Uterus (tissue), 4 donors: Measurements from ENCODE around the gene DNAH11. TPM values are rescaled to one million over a fixed set of nuclear protein-coding genes. Genes with fewer than 3 reads are reported as not detected.

Experiments
- DNase-seq, 2 donors: peaks; one replicate each; pipeline ENCODE4 v3.0.0-alpha.2; 2019 to 2020
- H3K27ac ChIP-seq, 2 donors: fragments of 200-600 bp; sonication (generic); 1 replicate in 1 of 2; 2 replicates in 1 of 2; pipeline ENCODE4 v1.5.1; 2016 to 2018
- H3K27me3 ChIP-seq, 2 donors: fragments of 200-600 bp; sonication (generic); one replicate each; pipeline ENCODE4 v1.5.1; 2018 to 2019; ENCODE audit warnings: control low read depth in 1 of 2
- H3K36me3 ChIP-seq, 2 donors: fragments of 200-600 bp; sonication (generic); one replicate each; pipeline ENCODE4 v1.5.1; 2019; ENCODE audit warnings: control low read depth in 1 of 2
- H3K4me1 ChIP-seq, 2 donors: fragments of 200-600 bp; sonication (generic); one replicate each; pipeline ENCODE4 v1.5.1; 2018 to 2019; ENCODE audit warnings: control low read depth in 1 of 2
- H3K4me3 ChIP-seq, 2 donors: fragments of 200-600 bp; sonication (generic); 1 replicate in 1 of 2; 2 replicates in 1 of 2; pipeline ENCODE4 v1.5.1; 2018 to 2019; ENCODE audit warnings: mild to moderate bottlenecking in 1 of 2
- H3K9me3 ChIP-seq, 2 donors: fragments of 200-600 bp; sonication (generic); one replicate each; pipeline ENCODE4 v1.5.1; 2019; ENCODE audit warnings: control low read depth in 1 of 2
- POLR2A ChIP-seq, 2 donors: fragments of 450-650 bp; IDR thresholded peaks; one replicate each; pipeline ENCODE4 v1.6.1; 2016; ENCODE audit warnings: antibody characterized with exemption in 2 of 2, mild to moderate bottlenecking in 1 of 2, moderate library complexity in 1 of 2
- intact Hi-C: fragments of 100-400 bp; cut with DNase I; formaldehyde crosslinking; loops from one replicate; pipeline ENCODE4 v1.15.1; 2023; ENCODE audit warnings: low total_unique reads
- total RNA-seq, 4 donors: library from RNA; depleted of rRNA in 3 of 4; stranded (reverse); fragments of >200 nt in 3 of 4; gene quantifications; one replicate each; pipeline versions ENCODE4 v1.1.0 to v1.2.4, GENCODE V29; 2014 to 2023
- TF ChIP-seq, protein P1 (sequence below), 4 experiments: fragments of 200-600 bp in 2 of 4; fragments of 450-650 bp in 2 of 4; sonication (generic) in 2 of 4; IDR thresholded peaks; one replicate each; pipeline ENCODE4 v1.5.1; 2016 to 2019; ENCODE audit warnings: antibody characterized with exemption in 4 of 4, mild to moderate bottlenecking in 2 of 4, moderate library complexity in 1 of 4
- donor health status: DM: yes; HTN: yes; CAD: no.

Gene DNAH11
- total RNA-seq, 4 donors from 2014 or later: 0.26 to 6.8 (median 1.5) TPM

DNA sequence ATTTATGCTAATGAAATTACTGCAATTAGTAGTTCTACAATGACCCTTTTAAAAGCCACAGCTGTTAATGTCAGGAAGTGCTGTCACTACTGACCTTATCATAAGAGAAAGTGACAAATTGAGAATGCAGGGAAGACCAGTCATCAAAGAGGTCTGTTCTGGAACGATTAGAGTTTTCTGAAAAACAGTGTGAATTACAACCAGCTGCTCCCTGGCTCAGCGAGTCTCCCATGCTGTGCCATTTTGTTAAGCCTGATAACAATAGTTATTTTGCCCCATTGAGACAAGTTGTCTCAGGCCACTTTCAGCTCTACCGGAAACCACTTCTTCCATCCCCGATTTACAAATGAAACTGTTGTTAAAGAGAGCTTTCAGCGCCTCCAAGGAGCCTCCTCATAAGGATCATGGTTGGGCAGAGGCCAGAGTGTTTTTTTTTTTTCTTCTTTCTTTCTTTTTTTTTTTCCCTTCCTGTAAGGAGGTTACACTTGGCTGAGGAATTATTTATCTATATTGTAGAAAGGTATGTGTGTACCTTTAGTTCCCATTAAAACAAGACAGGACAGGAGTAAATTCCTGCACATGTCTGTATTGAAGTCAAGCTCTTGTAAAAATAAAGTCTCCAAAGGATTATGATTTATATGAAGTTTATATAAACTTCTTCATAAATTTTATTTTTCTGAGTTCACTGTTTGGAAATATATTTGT, 229.2 kb downstream of the DNAH11 start:
- Histone ChIP-seq H3K27ac (no peak overlapping the region), H3K4me1 (no peaks in the 10 kb centered on the region), H3K4me3 (no peak overlapping the region), H3K27me3 (no peaks in the 10 kb centered on the region), H3K36me3 (no peaks in the 10 kb centered on the region), H3K9me3 (no peaks in the 10 kb centered on the region)
- no peak for DNase-seq
- TF ChIP-seq, protein P1, sequence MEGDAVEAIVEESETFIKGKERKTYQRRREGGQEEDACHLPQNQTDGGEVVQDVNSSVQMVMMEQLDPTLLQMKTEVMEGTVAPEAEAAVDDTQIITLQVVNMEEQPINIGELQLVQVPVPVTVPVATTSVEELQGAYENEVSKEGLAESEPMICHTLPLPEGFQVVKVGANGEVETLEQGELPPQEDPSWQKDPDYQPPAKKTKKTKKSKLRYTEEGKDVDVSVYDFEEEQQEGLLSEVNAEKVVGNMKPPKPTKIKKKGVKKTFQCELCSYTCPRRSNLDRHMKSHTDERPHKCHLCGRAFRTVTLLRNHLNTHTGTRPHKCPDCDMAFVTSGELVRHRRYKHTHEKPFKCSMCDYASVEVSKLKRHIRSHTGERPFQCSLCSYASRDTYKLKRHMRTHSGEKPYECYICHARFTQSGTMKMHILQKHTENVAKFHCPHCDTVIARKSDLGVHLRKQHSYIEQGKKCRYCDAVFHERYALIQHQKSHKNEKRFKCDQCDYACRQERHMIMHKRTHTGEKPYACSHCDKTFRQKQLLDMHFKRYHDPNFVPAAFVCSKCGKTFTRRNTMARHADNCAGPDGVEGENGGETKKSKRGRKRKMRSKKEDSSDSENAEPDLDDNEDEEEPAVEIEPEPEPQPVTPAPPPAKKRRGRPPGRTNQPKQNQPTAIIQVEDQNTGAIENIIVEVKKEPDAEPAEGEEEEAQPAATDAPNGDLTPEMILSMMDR (IDR thresholded peaks at IDR 0.05): no peak
- TF ChIP-seq POLR2A (IDR thresholded peaks at IDR 0.05): no peak
- intact Hi-C loops: no loop called here

DNA sequence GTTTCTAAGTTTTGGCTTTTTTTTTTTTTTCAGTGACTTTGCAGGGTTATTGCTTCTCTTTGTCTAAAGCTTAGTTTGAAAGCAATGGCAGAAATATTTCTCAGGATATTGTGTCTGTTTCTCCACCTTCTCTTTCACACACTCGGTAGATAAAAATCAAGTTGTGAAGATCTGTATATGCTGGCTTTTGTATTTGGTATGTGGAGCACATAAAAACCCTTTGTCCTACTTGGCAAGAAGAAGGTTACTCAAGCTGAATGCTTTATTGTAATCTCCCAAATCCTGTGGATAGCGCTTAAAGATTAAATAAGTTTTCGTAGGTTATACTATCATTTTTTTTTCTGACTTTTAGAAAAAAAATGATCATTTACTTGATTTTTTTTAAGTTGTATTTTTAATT, 230.5 kb downstream of the DNAH11 start:
- Histone ChIP-seq H3K36me3 (no peaks in the 10 kb centered on the region), H3K4me3 (no peak overlapping the region), H3K27ac (no peak overlapping the region), H3K27me3 (no peaks in the 10 kb centered on the region), H3K9me3 (no peaks in the 10 kb centered on the region), H3K4me1 (no peaks in the 10 kb centered on the region)
- intact Hi-C loops: no loop called here
- DNase-seq: no peak
- TF ChIP-seq, protein P1 (IDR thresholded peaks at IDR 0.05): no peak
- TF ChIP-seq POLR2A (IDR thresholded peaks at IDR 0.05): no peak

DNA sequence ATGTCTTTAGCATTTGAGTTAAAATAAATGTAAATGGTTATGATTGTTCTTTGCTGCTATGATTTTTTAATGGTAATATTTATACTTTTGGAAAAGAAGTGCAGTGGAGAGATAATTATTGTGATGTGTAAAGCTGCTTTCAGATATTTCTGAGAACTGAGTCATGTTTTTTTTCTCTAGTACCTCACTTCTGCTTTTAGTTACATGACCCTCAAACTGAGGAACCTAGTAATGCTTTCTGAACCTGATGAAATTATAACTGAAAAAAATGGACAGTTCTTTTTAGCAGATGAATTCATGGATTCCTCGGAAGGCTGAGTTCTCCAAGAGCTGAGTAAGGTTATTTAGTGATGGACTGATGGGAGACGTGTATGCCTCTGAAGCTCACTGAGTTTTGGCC, 235.1 kb downstream of the DNAH11 start:
- DNase-seq: no peak
- no peaks in the 10 kb centered on the region for H3K9me3 ChIP-seq
- H3K36me3 ChIP-seq: no peaks in the 10 kb centered on the region
- TF ChIP-seq, protein P1 (IDR thresholded peaks at IDR 0.05): no peak
- TF ChIP-seq POLR2A (IDR thresholded peaks at IDR 0.05): no peak
- intact Hi-C loops: no loop called here
- no peaks in the 10 kb centered on the region for H3K27me3 ChIP-seq
- H3K4me1 ChIP-seq: no peaks in the 10 kb centered on the region
- H3K4me3 ChIP-seq: no peak overlapping the region
- no peak overlapping the region for H3K27ac ChIP-seq

DNA sequence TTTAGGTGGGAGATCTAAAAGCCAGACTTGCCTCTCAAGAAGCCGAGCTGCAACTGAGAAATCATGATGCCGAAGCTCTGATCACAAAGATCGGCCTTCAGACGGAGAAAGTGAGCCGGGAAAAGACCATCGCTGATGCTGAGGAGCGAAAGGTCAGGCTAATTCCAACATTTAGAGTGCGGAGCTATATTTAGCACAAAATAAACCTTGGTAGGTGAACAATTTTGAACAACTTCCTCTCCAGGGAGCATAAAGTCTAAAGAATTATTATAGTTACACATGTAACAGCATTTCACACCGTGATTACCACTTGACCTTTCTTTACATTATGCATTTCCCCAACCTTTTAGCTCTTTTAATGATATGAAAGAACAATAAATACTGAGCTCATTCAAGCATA, 236.1 kb downstream of the DNAH11 start:
- no peaks in the 10 kb centered on the region for H3K9me3 ChIP-seq
- no peak overlapping the region for H3K27ac ChIP-seq
- no peaks in the 10 kb centered on the region for H3K36me3 ChIP-seq
- H3K4me3 ChIP-seq: no peak overlapping the region
- no peaks in the 10 kb centered on the region for H3K27me3 ChIP-seq
- intact Hi-C loops: no loop called here
- no peak for DNase-seq
- TF ChIP-seq POLR2A (IDR thresholded peaks at IDR 0.05): no peak
- TF ChIP-seq, protein P1 (IDR thresholded peaks at IDR 0.05): no peak
- H3K4me1 ChIP-seq: no peaks in the 10 kb centered on the region

DNA sequence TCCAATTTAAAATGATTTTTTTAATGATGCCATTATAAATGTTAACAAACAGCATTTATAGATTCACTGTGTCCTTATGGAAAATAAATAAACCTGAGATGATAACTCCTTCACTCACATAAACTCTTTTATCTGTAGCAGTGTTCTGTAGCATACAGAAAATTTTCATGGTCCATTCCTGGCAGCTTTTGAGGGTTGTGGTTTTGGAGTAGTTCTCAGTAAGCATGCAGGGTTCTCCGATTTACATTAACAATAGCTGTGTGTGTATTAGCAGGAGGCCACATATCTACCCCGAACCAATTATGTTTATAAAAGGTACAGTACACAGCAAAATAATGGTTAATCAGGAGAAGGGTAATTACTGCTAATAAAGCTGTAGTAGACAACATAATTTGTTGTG, 240.2 kb downstream of the DNAH11 start:
- Histone ChIP-seq H3K27me3 (no peaks in the 10 kb centered on the region), H3K27ac (no peak overlapping the region), H3K9me3 (no peaks in the 10 kb centered on the region), H3K36me3 (no peaks in the 10 kb centered on the region), H3K4me3 (no peak overlapping the region), H3K4me1 (no peaks in the 10 kb centered on the region)
- intact Hi-C loops: no loop called here
- TF ChIP-seq, protein P1 (IDR thresholded peaks at IDR 0.05): no peak
- no peak for TF ChIP-seq POLR2A (IDR thresholded peaks at IDR 0.05)
- no peak for DNase-seq
